HG03442 (cell line): ENCODE data around the gene FPR2.
"Not testable (repeated sequence)": the region's sequence is repeated elsewhere in the genome, so short reads cannot be mapped to it uniquely, and the experiment has no call there.

Experiments
- ATAC-seq: cut with Tn5 transposase; IDR thresholded peaks from one replicate; pipeline ENCODE4 v1.9.1; 2021; ENCODE audit warnings: mild to moderate bottlenecking, moderate library complexity; ENCODE audit not compliant: unreplicated experiment

Gene FPR2

GRCh38 chr19:51760697-51761356, at the start of gene FPR2:
FPR2 (plus strand) TSS chr19:51761180; CDS start chr19:51768659, 7,479 bp downstream.
- no peak for ATAC-seq

- no peak for ATAC-seq
Observed at GRCh38 chr19:51711702-51712101, 49.3 kb upstream of the FPR2 start.

GRCh38 chr19:51712461-51713081, 48.4 kb upstream of the FPR2 start:
- ATAC-seq = no peak

- ATAC-seq = no peak
Observed at GRCh38 chr19:51713319-51714285, 47.4 kb upstream of the FPR2 start.

- ATAC-seq = no peak
Observed at GRCh38 chr19:51714848-51715247, 46.1 kb upstream of the FPR2 start.

GRCh38 chr19:51715850-51716249, 45.1 kb upstream of the FPR2 start:
- ATAC-seq = no peak

GRCh38 chr19:51716925-51717324, 44.1 kb upstream of the FPR2 start:
- no peak for ATAC-seq

GRCh38 chr19:51719251-51719988, 41.6 kb upstream of the FPR2 start:
- ATAC-seq = no peak

GRCh38 chr19:51721905-51722304, 39.1 kb upstream of the FPR2 start:
- ATAC-seq = no peak

GRCh38 chr19:51722492-51722891, 38.5 kb upstream of the FPR2 start:
- ATAC-seq = no peak

- ATAC-seq = no peak
Observed at GRCh38 chr19:51724543-51724942, 36.4 kb upstream of the FPR2 start.

GRCh38 chr19:51726049-51726448, 34.9 kb upstream of the FPR2 start:
- ATAC-seq = no peak

- no peak for ATAC-seq
Observed at GRCh38 chr19:51727349-51727880, 33.6 kb upstream of the FPR2 start.

- no peak for ATAC-seq
Observed at GRCh38 chr19:51729781-51730180, 31.2 kb upstream of the FPR2 start.

- no peak for ATAC-seq
Observed at GRCh38 chr19:51733742-51734522, 27.0 kb upstream of the FPR2 start.

- no peak for ATAC-seq
Observed at GRCh38 chr19:51735759-51736449, 25.1 kb upstream of the FPR2 start.

- no peak for ATAC-seq
Observed at GRCh38 chr19:51737389-51737788, 23.6 kb upstream of the FPR2 start.

- ATAC-seq = no peak
Observed at GRCh38 chr19:51737924-51738323, 23.1 kb upstream of the FPR2 start.

GRCh38 chr19:51738523-51738922, 22.5 kb upstream of the FPR2 start:
- ATAC-seq = not testable (repeated sequence)
